Right atrium auricular region (tissue), 2 donors: Measurements from ENCODE around the gene CTDP1. TPM values are rescaled to one million over a fixed set of nuclear protein-coding genes. Genes with fewer than 3 reads are reported as not detected.
A peak's percentile ranks its signal among the peaks of the same experiment; 100 is the strongest.

Source experiments
- DNase-seq: peaks from one replicate; pipeline ENCODE4 v3.0.0-alpha.2; 2019; ENCODE audit warnings: low spot score
- H3K27ac ChIP-seq, 2 donors: fragments of 200-600 bp; sonication (generic); 1 replicate in 1 of 2; 2 replicates in 1 of 2; pipeline ENCODE4 v1.5.1; 2016 to 2019
- H3K27me3 ChIP-seq, 2 donors: fragments of 200-600 bp; sonication (generic); one replicate each; pipeline versions ENCODE4 v1.5.1 to v1.6.0; 2017 to 2019
- H3K36me3 ChIP-seq: fragments of 200-600 bp; sonication (generic); one replicate; pipeline ENCODE4 v1.5.1; 2016
- H3K4me1 ChIP-seq, 2 donors: fragments of 200-600 bp; sonication (generic); one replicate each; pipeline versions ENCODE4 v1.5.1 to v1.6.0; 2017 to 2019
- H3K4me3 ChIP-seq, 2 donors: fragments of 200-600 bp; sonication (generic); 1 replicate in 1 of 2; 2 replicates in 1 of 2; pipeline ENCODE4 v1.5.1; 2017 to 2019; ENCODE audit warnings: mild to moderate bottlenecking in 1 of 2, moderate library complexity in 1 of 2
- H3K9me3 ChIP-seq, 2 donors: fragments of 200-600 bp; sonication (generic); one replicate each; pipeline ENCODE4 v1.5.1; 2019
- total RNA-seq, 2 donors: library from RNA; depleted of rRNA; stranded (reverse); fragments of >200 nt; gene quantifications; one replicate each; pipeline ENCODE4 v1.1.0, GENCODE V29; 2016
- TF ChIP-seq, protein P1 (sequence below), 2 donors: fragments of 200-600 bp; sonication (generic); IDR thresholded peaks; one replicate each; pipeline ENCODE4 v1.5.1; 2019; ENCODE audit warnings: antibody characterized with exemption in 2 of 2

CTDP1 gene
- total RNA-seq, 2 donors from 2014 or later: 6.3 to 9.2 TPM

GRCh38 chr18:79789901-79790890 lies 110.6 kb downstream of the CTDP1 start:
- no peaks in the 10 kb centered on the region for H3K36me3 ChIP-seq
- H3K27ac ChIP-seq: no peak overlapping the region
- TF ChIP-seq, protein P1, sequence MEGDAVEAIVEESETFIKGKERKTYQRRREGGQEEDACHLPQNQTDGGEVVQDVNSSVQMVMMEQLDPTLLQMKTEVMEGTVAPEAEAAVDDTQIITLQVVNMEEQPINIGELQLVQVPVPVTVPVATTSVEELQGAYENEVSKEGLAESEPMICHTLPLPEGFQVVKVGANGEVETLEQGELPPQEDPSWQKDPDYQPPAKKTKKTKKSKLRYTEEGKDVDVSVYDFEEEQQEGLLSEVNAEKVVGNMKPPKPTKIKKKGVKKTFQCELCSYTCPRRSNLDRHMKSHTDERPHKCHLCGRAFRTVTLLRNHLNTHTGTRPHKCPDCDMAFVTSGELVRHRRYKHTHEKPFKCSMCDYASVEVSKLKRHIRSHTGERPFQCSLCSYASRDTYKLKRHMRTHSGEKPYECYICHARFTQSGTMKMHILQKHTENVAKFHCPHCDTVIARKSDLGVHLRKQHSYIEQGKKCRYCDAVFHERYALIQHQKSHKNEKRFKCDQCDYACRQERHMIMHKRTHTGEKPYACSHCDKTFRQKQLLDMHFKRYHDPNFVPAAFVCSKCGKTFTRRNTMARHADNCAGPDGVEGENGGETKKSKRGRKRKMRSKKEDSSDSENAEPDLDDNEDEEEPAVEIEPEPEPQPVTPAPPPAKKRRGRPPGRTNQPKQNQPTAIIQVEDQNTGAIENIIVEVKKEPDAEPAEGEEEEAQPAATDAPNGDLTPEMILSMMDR (IDR thresholded peaks at IDR 0.05): no peak
- DNase-seq: no peak
- peaks cover 0 to 9% of the 10 kb centered on the region in 2 donors for H3K4me1 ChIP-seq
- H3K27me3 ChIP-seq: peaks cover 8 to 23% of the 10 kb centered on the region in 2 donors
- no peak overlapping the region for H3K4me3 ChIP-seq
- H3K9me3 ChIP-seq: no peaks in the 10 kb centered on the region

GRCh38 chr18:79790996-79791972 lies 111.7 kb downstream of the CTDP1 start:
- TF ChIP-seq, protein P1 (IDR thresholded peaks at IDR 0.05): no peak
- H3K4me3 ChIP-seq: no peak overlapping the region
- no peak overlapping the region for H3K27ac ChIP-seq
- peaks cover 8 to 23% of the 10 kb centered on the region in 2 donors for H3K27me3 ChIP-seq
- H3K36me3 ChIP-seq: no peaks in the 10 kb centered on the region
- peaks cover 0 to 9% of the 10 kb centered on the region in 2 donors for H3K4me1 ChIP-seq
- peak; percentile 81 for DNase-seq
- H3K9me3 ChIP-seq: no peaks in the 10 kb centered on the region

GRCh38 chr18:79792096-79792987 lies 112.7 kb downstream of the CTDP1 start:
- no peak for DNase-seq
- peaks cover 6 to 19% of the 10 kb centered on the region in 2 donors for H3K27me3 ChIP-seq
- H3K36me3 ChIP-seq: no peaks in the 10 kb centered on the region
- TF ChIP-seq, protein P1 (IDR thresholded peaks at IDR 0.05): no peak
- peaks cover 0 to 13% of the 10 kb centered on the region in 2 donors for H3K4me1 ChIP-seq
- H3K27ac ChIP-seq: no peak overlapping the region
- no peaks in the 10 kb centered on the region for H3K9me3 ChIP-seq
- H3K4me3 ChIP-seq: no peak overlapping the region

DNA sequence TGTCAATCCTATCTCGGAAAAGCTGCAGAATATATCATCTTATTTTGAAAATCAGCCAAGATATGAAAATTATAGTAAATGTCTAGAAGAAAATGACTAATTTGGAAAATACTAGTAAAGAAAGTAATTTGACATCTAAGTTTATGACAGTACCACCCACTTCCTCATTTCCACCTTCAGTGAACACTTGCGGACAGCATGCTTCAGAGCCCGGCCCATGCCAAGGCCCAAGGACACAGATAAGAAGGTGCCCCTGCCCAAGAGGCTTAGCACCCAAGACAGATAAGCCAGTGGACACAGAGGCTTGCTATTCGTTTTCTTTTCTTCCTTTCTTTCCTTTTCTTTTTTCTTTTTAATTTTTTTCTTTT lies 113.4 kb downstream of the CTDP1 start:
- DNase-seq: no peak
- H3K36me3 ChIP-seq: no peaks in the 10 kb centered on the region
- peaks cover 6 to 14% of the 10 kb centered on the region in 2 donors for H3K27me3 ChIP-seq
- H3K4me3 ChIP-seq: no peak overlapping the region
- TF ChIP-seq, protein P1 (IDR thresholded peaks at IDR 0.05): no peak
- peaks cover 0 to 16% of the 10 kb centered on the region in 2 donors for H3K4me1 ChIP-seq
- no peak overlapping the region for H3K27ac ChIP-seq
- H3K9me3 ChIP-seq: no peaks in the 10 kb centered on the region

DNA sequence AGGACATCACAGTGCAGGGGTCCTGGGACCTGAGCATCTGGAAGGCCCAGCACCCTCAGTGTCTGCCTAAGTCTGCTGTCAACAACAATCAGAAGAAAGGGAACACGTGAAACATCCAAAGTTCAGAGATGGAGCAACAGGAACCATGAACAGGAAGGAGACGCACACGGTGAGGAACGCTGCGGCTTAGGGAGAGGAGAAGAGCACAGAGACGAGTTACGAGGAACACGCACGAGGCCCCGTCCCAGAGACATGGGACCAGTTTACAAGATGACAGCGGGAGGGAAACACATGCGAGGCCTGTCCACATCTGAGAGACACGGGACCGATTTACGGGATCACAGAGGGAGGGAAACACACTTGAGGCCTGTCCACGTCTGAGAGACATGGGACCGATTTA lies 115.2 kb downstream of the CTDP1 start:
- TF ChIP-seq, protein P1 (IDR thresholded peaks at IDR 0.05): no peak
- peaks cover 0 to 12% of the 10 kb centered on the region in 2 donors for H3K27me3 ChIP-seq
- no peak overlapping the region for H3K27ac ChIP-seq
- no peaks in the 10 kb centered on the region for H3K36me3 ChIP-seq
- H3K4me1 ChIP-seq: peaks cover 0 to 24% of the 10 kb centered on the region in 2 donors
- no peak for DNase-seq
- H3K4me3 ChIP-seq: no peak overlapping the region
- no peaks in the 10 kb centered on the region for H3K9me3 ChIP-seq
